Activated CD4-positive, alpha-beta memory T cell treated with anti-CD3 and anti-CD28 coated beads for 36 hours (primary cell): ENCODE results near the gene GINS3. TPM values are rescaled to one million over a fixed set of nuclear protein-coding genes. Genes with fewer than 3 reads are reported as not detected.

Experiments
- CTCF ChIA-PET: fragments of 350-600 bp; sonication (Branson Sonifier 250); formaldehyde crosslinking; loops from one replicate; lab custom pipeline; 2021; ENCODE audit warnings: antibody characterized with exemption, inconsistent platforms; lab: Charles Lee
- POLR2A ChIA-PET: fragments of 350-600 bp; sonication (Branson Sonifier 250); formaldehyde crosslinking; loops from one replicate; lab custom pipeline; 2021; ENCODE audit warnings: antibody characterized with exemption; lab: Charles Lee
- DNase-seq: peaks from one replicate; pipeline ENCODE4 v3.0.0-alpha.2; 2020
- H3K27ac Mint-ChIP-seq: one replicate; pipeline ENCODE4 v1.8.0; 2021; ENCODE audit warnings: mixed read lengths
- H3K27me3 Mint-ChIP-seq: one replicate; pipeline ENCODE4 v1.8.0; 2021; ENCODE audit warnings: mixed read lengths
- H3K36me3 Mint-ChIP-seq: one replicate; pipeline ENCODE4 v1.8.0; 2021; ENCODE audit warnings: mixed read lengths
- H3K4me1 Mint-ChIP-seq: one replicate; pipeline ENCODE4 v1.8.0; 2021; ENCODE audit warnings: low read depth, mixed read lengths
- H3K4me3 Mint-ChIP-seq: one replicate; pipeline ENCODE4 v1.8.0; 2021; ENCODE audit warnings: mild to moderate bottlenecking, mixed read lengths
- H3K9me3 Mint-ChIP-seq: one replicate; pipeline ENCODE4 v1.8.0; 2021; ENCODE audit warnings: mixed read lengths
- intact Hi-C: fragments of 100-400 bp; cut with micrococcal nuclease; formaldehyde crosslinking; loops from one replicate; pipeline ENCODE4 v1.15.1; 2023
- total RNA-seq, 2 experiments: library from RNA; stranded (reverse); gene quantifications; one replicate each; pipeline ENCODE4 v1.2.3, GENCODE V29; 2021

GINS3 gene
- total RNA-seq: 10 to 100 TPM; 13.8 to 14.0 TPM

GRCh38 chr16:58392215-58393137 is at the start of gene GINS3:
GINS3 (plus strand) TSS chr16:58392471; CDS start chr16:58392602, 131 bp downstream.
- Mint-ChIP-seq H3K9me3 (no peaks in the 10 kb centered on the region), H3K36me3 (peaks cover 9% of the 10 kb centered on the region), H3K4me3 (peak within 1 kb of the TSS; percentile 95), H3K27ac (peak within 1 kb of the TSS; percentile 96), H3K27me3 (no peaks in the 10 kb centered on the region), H3K4me1 (peaks cover 11% of the 10 kb centered on the region)
- intact Hi-C loops: loop anchor here (1.0 to 5.0 kb wide), 4 partner anchors 155 to 340 kb away; partner anchors contain the start of genes CFAP20 and GOT2
- peak; percentile 92 for DNase-seq
- CTCF ChIA-PET: interaction anchor here (0.6 to 1.8 kb wide), 5 partner anchors 29 to 103 kb away, joined by 3 to 5 read pairs (median 3); no protein-coding TSS in a partner anchor
- POLR2A ChIA-PET: interaction anchor here (0.7 to 1.7 kb wide), 5 partner anchors 9 to 292 kb away, joined by 3 to 7 read pairs (median 3); partner anchors contain the start of gene SLC38A7

GRCh38 chr16:58343562-58343961 is 48.7 kb upstream of the GINS3 start:
- Mint-ChIP-seq H3K27ac (no peak overlapping the region), H3K36me3 (no peaks in the 10 kb centered on the region), H3K4me3 (no peak overlapping the region), H3K9me3 (no peaks in the 10 kb centered on the region), H3K27me3 (peaks cover 14% of the 10 kb centered on the region), H3K4me1 (no peaks in the 10 kb centered on the region)
- no peak for DNase-seq
- intact Hi-C loops: no loop called here
- POLR2A ChIA-PET: no interaction called here
- CTCF ChIA-PET: interaction anchor here (1.4 kb wide), 1 partner anchor 144 kb away, joined by 6 read pairs; no protein-coding TSS in a partner anchor

GRCh38 chr16:58345574-58346354 is 46.5 kb upstream of the GINS3 start:
- Mint-ChIP-seq H3K36me3 (no peaks in the 10 kb centered on the region), H3K27me3 (peaks cover 26% of the 10 kb centered on the region), H3K4me3 (no peak overlapping the region), H3K4me1 (no peaks in the 10 kb centered on the region), H3K9me3 (no peaks in the 10 kb centered on the region), H3K27ac (no peak overlapping the region)
- POLR2A ChIA-PET: no interaction called here
- DNase-seq: no peak
- intact Hi-C loops: no loop called here
- CTCF ChIA-PET: no interaction called here

- no peaks in the 10 kb centered on the region for H3K9me3 Mint-ChIP-seq
- peaks cover 27% of the 10 kb centered on the region for H3K27me3 Mint-ChIP-seq
- intact Hi-C loops: no loop called here
- CTCF ChIA-PET: interaction anchor here (0.5 to 1.4 kb wide), 2 partner anchors 358 to 409 kb away, joined by 3 to 4 read pairs; no protein-coding TSS in a partner anchor
- H3K27ac Mint-ChIP-seq: no peak overlapping the region
- H3K4me1 Mint-ChIP-seq: no peaks in the 10 kb centered on the region
- POLR2A ChIA-PET: no interaction called here
- H3K4me3 Mint-ChIP-seq: no peak overlapping the region
- no peaks in the 10 kb centered on the region for H3K36me3 Mint-ChIP-seq
- DNase-seq: no peak
These were observed 45.4 kb upstream of the GINS3 start for GRCh38 chr16:58346831-58347371.

GRCh38 chr16:58348986-58349385 is 43.3 kb upstream of the GINS3 start:
- H3K27me3 Mint-ChIP-seq: peaks cover 27% of the 10 kb centered on the region
- CTCF ChIA-PET: interaction anchor here (0.8 to 2.0 kb wide), 4 partner anchors 13 to 139 kb away, joined by 3 to 8 read pairs (median 4); no protein-coding TSS in a partner anchor
- H3K27ac Mint-ChIP-seq: no peak overlapping the region
- peaks cover 3% of the 10 kb centered on the region for H3K9me3 Mint-ChIP-seq
- no peaks in the 10 kb centered on the region for H3K36me3 Mint-ChIP-seq
- POLR2A ChIA-PET: no interaction called here
- H3K4me1 Mint-ChIP-seq: no peaks in the 10 kb centered on the region
- intact Hi-C loops: no loop called here
- H3K4me3 Mint-ChIP-seq: no peak overlapping the region
- DNase-seq: no peak

- Mint-ChIP-seq H3K4me1 (no peaks in the 10 kb centered on the region), H3K36me3 (no peaks in the 10 kb centered on the region), H3K4me3 (no peak overlapping the region), H3K27ac (no peak overlapping the region), H3K9me3 (peaks cover 3% of the 10 kb centered on the region), H3K27me3 (peaks cover 23% of the 10 kb centered on the region)
- intact Hi-C loops: no loop called here
- ChIA-PET POLR2A (no interaction called here), CTCF (no interaction called here)
- no peak for DNase-seq
These were observed 39.6 kb upstream of the GINS3 start for GRCh38 chr16:58352690-58353089.

- intact Hi-C loops: no loop called here
- Mint-ChIP-seq H3K4me1 (no peaks in the 10 kb centered on the region), H3K4me3 (no peak overlapping the region), H3K9me3 (peaks cover 19% of the 10 kb centered on the region), H3K36me3 (peaks cover 2% of the 10 kb centered on the region), H3K27ac (no peak overlapping the region), H3K27me3 (peaks cover 13% of the 10 kb centered on the region)
- DNase-seq: no peak
- ChIA-PET POLR2A (no interaction called here), CTCF (interaction anchor here (1.2 kb wide), 1 partner anchor 23 kb away, joined by 4 read pairs; no protein-coding TSS in a partner anchor)
These were observed 32.1 kb upstream of the GINS3 start for GRCh38 chr16:58360041-58360634.

- H3K27me3 Mint-ChIP-seq: peaks cover 20% of the 10 kb centered on the region
- no peak overlapping the region for H3K4me3 Mint-ChIP-seq
- POLR2A ChIA-PET: no interaction called here
- H3K4me1 Mint-ChIP-seq: no peaks in the 10 kb centered on the region
- CTCF ChIA-PET: interaction anchor here (1.2 kb wide), 1 partner anchor 127 kb away, joined by 3 read pairs; no protein-coding TSS in a partner anchor
- no peak for DNase-seq
- H3K36me3 Mint-ChIP-seq: peaks cover 2% of the 10 kb centered on the region
- peaks cover 19% of the 10 kb centered on the region for H3K9me3 Mint-ChIP-seq
- intact Hi-C loops: no loop called here
- no peak overlapping the region for H3K27ac Mint-ChIP-seq
These were observed 30.5 kb upstream of the GINS3 start for GRCh38 chr16:58361726-58362125.

- Mint-ChIP-seq H3K36me3 (no peaks in the 10 kb centered on the region), H3K27ac (no peak overlapping the region), H3K4me1 (no peaks in the 10 kb centered on the region), H3K27me3 (peaks cover 24% of the 10 kb centered on the region), H3K4me3 (no peak overlapping the region), H3K9me3 (peaks cover 17% of the 10 kb centered on the region)
- intact Hi-C loops: no loop called here
- no peak for DNase-seq
- ChIA-PET POLR2A (no interaction called here), CTCF (interaction anchor here (1.0 kb wide), 1 partner anchor 28 kb away, joined by 3 read pairs; no protein-coding TSS in a partner anchor)
These were observed 28.4 kb upstream of the GINS3 start for GRCh38 chr16:58363746-58364393.

- H3K27ac Mint-ChIP-seq: no peak overlapping the region
- CTCF ChIA-PET: interaction anchor here (0.6 to 1.5 kb wide), 2 partner anchors 122 to 827 kb away, joined by 3 to 4 read pairs; no protein-coding TSS in a partner anchor
These were observed 26.6 kb upstream of the GINS3 start for GRCh38 chr16:58365623-58366022.

More at GRCh38 chr16:58365623-58366022, 26.6 kb upstream of the GINS3 start:
- DNase-seq: no peak
- Mint-ChIP-seq H3K9me3 (peaks cover 6% of the 10 kb centered on the region), H3K4me1 (no peaks in the 10 kb centered on the region), H3K27me3 (peaks cover 26% of the 10 kb centered on the region), H3K4me3 (no peak overlapping the region), H3K36me3 (no peaks in the 10 kb centered on the region)
- intact Hi-C loops: no loop called here
- POLR2A ChIA-PET: no interaction called here
